GM18858 (cell line): ENCODE data around the gene SIGMAR1.
A peak's percentile ranks its signal among the peaks of the same experiment; 100 is the strongest.
"Not testable (repeated sequence)": the region's sequence is repeated elsewhere in the genome, so short reads cannot be mapped to it uniquely, and the experiment has no call there.

Source experiments
- ATAC-seq: cut with Tn5 transposase; IDR thresholded peaks from one replicate; pipeline ENCODE4 v1.9.1; 2021; ENCODE audit not compliant: unreplicated experiment

The SIGMAR1 gene

DNA sequence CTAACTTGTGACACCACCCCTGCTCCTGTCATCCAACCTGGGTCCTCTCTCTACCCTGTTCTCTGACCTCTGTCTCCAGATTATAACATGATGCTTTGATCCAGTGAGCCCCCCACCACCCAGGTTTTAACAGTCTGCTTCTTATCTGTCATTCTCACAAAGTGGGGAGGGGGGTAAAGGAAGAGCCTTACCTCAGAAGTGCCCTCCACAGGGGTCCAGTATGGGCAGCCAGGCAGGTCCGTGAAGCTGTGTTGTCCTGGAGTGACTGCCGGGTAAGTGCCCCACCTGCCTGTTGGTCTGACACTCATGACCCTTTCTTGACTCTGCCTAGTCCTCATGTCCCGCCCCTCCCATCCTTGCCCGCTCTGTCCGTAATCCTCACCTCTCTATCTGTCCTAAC is 17.8 kb upstream of the SIGMAR1 start:
- ATAC-seq, result no peak

DNA sequence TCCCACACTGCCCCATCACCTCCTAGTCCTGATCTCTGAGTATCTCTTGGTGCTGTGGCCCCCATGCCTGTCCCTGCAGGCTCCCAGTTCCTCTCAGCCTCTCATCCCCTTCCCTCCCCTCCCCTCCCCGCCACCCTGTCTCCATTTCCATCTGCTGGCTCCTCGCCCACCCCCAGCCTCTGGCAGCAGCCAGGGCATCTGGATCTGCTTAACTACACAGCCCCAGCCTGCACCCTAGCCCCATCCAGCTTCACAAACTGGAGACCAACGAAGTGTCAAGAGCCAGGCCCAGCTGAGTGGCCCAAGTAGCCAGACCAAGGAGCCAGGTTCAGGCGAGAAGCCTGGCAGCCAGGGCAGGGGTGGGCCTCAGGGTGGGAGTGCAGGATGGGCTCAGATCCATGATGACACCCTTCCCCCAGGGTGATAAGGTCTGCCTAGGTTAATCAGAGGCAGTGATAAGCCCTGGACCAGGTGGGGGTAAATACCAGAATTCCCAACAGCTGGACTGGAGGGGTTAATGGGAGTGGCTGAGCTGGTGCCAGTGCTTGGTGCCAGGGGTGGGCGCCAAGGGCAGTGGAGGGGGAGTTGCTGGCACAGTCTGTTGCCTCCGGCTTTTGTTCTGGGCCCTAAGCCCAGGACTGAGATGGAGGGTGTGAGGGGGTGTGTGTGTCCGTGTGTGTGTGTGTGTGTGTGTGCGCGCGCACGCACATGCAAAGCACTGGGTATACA is 16.9 kb upstream of the SIGMAR1 start:
- no peak for ATAC-seq

- no peak for ATAC-seq
These were observed 15.8 kb upstream of the SIGMAR1 start for GRCh38 chr9:34653151-34654072.

DNA sequence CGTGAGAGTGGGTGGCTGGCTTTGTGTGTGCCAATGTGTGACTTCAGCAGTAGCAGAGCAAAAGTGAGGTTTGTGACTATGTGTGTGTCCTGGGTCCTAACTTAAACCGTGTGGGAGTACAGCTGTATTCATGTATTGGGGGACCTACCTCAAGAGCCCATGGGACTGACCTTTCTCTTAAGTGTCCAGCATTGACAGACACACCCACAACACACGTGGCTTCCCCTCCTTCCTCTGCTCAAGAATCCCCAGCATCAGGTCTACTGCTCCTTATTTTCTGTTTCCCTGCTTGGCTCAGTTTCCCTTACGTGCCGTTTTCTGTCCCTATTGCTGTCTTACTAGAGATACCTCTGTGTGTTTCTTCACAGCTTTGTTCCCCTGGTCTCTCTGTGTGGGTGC is 15.0 kb upstream of the SIGMAR1 start:
- ATAC-seq, result no peak

- no peak for ATAC-seq
These were observed 14.5 kb upstream of the SIGMAR1 start, which contains the start of gene IL11RA for GRCh38 chr9:34651876-34652601. Gene IL11RA, plus strand, starts transcription at chr9:34652185. Its CDS starts 3,033 bp downstream, at chr9:34655218.

- no peak for ATAC-seq
These were observed 13.7 kb upstream of the SIGMAR1 start for GRCh38 chr9:34651321-34651720.

- no peak for ATAC-seq
These were observed 13.2 kb upstream of the SIGMAR1 start for GRCh38 chr9:34650816-34651215.

DNA sequence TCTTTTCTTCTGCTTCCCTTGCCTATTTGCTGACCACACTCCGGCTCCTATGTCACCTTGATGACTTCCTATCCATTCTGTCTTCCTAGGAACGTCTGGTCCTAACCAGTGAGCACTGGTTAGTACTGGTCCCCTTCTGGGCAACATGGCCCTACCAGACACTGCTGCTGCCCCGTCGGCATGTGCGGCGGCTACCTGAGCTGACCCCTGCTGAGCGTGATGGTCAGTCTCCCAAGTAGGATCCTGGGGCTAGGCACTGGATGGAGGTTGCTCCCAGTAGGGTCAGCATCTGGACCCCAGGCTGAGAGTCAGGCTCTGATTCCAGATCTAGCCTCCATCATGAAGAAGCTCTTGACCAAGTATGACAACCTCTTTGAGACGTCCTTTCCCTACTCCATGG is 11.1 kb upstream of the SIGMAR1 start:
- no peak for ATAC-seq

DNA sequence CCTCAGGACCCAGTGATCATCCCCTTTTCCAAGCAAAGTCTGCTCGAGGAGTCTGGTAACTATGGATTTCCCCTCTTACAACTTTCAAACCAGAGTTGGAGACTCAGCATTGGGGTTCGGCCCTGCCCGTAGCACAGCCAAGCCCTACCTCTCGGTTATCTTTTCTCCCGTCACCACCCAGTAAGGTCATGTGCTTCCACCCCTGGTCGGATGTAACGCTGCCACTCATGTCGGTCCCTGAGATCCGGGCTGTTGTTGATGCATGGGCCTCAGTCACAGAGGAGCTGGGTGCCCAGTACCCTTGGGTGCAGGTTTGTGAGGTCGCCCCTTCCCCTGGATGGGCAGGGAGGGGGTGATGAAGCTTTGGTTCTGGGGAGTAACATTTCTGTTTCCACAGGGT is 10.1 kb upstream of the SIGMAR1 start:
- no peak for ATAC-seq

- no peak for ATAC-seq
These were observed 9.5 kb upstream of the SIGMAR1 start for GRCh38 chr9:34647084-34647403.

DNA sequence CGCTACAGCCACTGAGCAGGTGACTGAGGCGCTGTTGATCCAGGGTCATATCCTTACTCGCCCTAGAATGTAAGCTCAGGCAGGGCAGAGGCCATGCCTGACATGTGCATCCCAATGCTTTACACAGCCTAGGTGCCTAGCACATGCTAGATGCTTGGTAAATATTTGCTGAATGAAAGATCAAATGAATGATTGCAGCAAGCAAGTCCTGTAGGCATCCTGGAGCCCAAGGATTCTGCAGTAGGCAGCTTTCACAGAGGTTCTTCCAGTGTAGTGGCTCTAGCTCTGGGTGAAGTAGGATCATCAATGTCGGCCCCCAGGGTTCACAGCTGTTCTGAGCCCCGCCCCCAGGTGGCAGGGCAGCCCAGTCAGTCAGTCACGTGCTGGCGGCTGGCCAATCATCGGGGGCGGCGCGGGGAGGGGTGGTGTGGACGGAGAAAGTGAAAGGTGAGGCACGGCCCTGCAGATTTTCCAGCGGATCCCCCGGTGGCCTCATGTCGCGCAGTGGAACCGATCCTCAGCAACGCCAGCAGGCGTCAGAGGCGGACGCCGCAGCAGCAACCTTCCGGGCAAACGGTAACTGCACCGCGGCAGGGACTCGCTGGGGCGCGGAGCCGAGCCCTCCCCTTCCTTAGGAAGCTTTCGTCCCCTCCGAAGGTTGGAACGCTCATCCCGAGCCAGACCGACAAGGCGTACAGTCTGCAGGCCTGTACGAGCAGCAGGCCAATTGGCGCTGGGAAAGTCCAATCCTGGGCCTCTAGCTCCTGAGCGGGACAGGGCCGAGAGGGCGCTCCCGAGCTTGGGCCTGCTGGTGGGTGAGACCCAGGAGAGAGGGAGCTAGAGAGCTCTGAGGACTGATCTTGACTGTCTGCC is 8.9 kb upstream of the SIGMAR1 start, which contains the start of gene GALT:
Gene GALT, plus strand, starts transcription at position 465 of the 873 bp plus-strand sequence. Its CDS starts 30 bp downstream, at position 495.
- peak; percentile 73 for ATAC-seq

DNA sequence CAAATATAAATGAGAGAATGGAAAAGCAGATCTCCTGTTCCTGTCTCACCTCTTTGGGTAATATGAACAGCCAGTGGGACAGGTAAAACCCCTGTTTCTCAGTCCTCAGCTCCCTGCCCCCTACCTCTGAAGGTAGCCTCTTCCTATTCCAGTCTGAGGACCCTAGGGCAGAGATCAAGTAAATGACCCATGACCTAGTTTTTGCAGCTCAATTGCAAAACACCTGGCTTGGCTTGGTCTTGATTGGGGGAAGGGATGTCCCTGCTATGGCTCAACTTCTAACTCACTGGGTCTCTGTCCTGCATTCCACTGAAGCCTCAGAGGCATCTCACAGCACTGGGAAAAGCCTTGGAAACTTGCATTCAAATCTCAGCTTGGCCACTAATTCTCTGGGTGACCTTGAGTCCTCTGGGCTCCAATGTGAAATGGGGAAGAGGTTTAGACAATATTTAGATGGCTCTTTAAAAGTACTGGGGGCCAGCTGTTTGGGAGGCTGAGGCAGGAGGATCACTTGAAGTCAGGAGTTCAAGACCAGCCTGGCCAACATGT is 7.3 kb upstream of the SIGMAR1 start:
- ATAC-seq, result no peak

GRCh38 chr9:34642679-34643078 is 5.1 kb upstream of the SIGMAR1 start:
- no peak for ATAC-seq

DNA sequence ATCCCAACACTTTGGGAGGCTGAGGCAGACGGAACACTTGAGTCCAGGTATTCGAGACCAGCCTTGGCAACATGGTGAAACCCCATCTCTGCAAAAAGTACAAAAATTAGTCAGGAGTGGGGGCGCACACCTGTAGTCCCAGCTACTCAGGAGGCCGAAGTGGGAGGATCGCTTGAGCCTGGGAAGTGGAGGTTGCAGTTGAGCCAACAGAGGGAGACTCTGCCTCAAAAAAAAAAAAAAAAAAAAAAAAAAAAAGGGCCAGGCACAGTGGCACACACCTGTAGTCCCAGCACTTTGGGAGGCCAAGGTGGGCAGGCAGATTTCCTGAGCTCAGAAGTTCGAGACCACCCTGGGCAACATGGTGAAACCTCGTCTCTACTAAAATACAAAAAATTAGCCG is 1.7 kb upstream of the SIGMAR1 start:
- ATAC-seq, result not testable (repeated sequence)

- ATAC-seq, result no peak
These were observed 505 bp upstream of the SIGMAR1 start for GRCh38 chr9:34638138-34638445.

DNA sequence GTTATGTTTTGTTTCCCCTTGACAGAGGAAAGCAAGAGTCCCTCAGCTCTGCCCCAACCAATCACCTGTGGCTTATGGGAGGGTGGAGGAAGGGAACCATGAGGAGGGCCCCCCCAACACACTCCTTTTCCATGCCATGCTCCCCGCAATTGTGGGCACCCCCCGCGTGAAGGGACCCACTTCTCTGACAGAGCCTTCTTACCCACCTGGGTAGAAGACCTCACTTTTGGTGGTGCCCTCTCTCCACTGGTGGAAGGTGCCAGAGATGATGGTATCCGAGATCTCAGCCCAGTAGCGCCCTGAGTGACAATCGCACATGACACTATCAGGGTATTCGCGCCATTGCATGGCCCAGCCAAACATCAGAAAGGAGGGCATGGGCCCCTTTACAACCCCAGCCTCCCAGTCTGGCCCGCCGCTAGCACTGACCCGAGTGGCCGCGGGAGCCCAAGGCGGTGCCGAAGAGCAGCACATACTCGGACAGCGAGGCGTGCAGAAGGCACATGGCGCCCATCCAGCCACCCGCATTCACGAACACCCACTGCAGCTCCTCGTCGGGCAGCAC is 714 bp downstream of the SIGMAR1 start:
- no peak for ATAC-seq

DNA sequence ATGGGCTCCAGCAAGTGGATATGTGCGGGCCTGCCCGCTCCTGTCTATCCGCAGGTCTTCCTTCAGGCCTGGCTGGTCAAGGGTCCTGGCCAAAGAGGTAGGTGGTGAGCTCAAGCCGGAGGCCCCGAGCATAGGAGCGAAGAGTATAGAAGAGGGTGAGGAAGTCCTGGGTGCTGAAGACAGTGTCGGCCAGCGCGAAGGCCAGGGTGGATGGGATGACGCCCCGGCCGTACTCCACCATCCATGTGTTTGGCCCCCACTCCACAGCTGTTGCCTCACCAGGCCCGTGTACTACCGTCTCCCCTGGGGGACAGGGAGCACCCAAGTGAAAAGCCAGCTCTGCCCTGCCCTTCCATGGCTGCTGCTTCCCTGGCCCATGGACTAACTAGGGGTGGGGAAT is 2.0 kb downstream of the SIGMAR1 start:
- ATAC-seq, result no peak

DNA sequence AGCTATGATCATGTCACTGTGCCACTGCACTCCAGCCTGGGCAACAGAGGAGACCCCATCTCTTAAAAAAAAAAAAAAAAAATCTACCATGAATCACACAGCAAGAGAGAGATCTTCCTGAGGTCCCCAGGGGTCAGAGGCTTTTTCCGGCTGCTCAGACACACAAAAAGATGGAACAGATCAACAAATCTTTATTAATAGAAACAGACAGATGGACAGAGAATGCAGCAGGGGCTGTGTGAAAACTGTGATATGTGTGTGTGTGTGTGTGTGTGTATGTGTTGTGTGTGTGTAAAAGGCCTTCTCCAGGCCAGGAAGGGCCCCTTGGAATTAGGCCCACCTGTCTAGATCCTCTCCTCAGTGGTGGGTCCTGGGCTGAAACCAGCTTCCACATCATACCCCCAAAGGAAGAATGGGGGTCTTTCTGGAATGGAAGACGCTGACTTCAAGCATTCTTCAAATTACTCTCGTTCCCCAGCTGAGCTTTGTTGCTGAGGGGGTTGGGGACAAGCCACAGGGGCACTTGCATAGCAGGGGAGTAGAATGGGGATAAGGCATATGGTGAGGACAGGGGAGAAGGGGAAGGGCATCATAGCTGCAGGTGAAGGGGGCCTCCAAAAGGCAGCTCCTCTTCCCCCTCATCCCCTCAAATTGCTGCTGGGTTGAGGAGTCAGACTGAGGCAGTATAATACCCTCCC is 2.9 kb downstream of the SIGMAR1 start:
- ATAC-seq, result no peak

DNA sequence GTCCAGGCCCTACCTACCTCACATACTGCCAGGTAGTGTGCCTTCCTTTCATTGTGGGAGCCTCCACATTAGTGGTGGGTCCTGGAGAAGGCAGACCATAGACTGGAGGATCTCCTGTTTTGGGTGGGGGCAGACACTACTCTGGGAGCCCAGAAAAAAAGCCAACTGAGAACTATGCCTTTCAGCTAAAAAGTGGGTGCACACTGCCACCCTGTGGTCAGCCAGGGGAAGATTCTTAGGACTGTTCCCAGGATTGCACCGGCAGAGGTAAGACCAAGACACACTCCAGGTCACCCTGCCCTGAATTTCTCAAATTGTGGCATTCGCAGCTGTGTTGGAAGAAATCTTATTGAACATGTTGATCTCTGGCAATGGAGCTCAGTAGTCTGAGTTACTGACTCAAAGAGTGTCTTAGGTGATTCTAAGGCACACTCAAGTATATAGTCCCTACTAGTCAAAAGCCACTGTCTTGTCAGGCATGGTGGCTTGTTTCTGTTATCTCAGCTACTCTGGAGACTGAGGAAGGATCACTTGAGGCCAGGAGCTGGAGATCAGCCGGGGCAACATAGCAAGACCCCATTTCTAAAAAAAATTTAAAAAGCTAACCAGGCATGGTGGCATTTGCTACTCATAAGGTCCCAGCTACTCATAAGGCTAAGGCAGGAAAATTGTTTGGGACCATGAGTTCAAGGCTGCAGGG is 3.6 kb downstream of the SIGMAR1 start:
- ATAC-seq, result no peak
